Calu3 (cell line): ENCODE results near the gene UBXN1. TPM values are rescaled to one million over a fixed set of nuclear protein-coding genes. Genes with fewer than 3 reads are reported as not detected.

Experiments
- BruUV-seq: library from RNA; stranded (reverse); fragments of 400-500 nt; replicated peaks from 2 replicates; lab custom pipeline; 2021; lab: Mats Ljungman, UMichigan
- CTCF ChIA-PET: fragments of 300-600 bp; sonication (Branson Sonifier 250); formaldehyde crosslinking; loops from one replicate; lab custom pipeline; 2022; ENCODE audit warnings: antibody characterized with exemption; lab: Charles Lee
- DNase-seq: peaks from one replicate; pipeline ENCODE4 v3.0.0; 2022
- H3K27ac Mint-ChIP-seq: one replicate; pipeline ENCODE4 v1.8.0; 2022; ENCODE audit warnings: mixed read lengths; ENCODE audit not compliant: unreplicated experiment
- H3K27me3 Mint-ChIP-seq: one replicate; pipeline ENCODE4 v1.8.0; 2022; ENCODE audit warnings: mixed read lengths; ENCODE audit not compliant: unreplicated experiment
- H3K36me3 Mint-ChIP-seq: one replicate; pipeline ENCODE4 v1.8.0; 2022; ENCODE audit warnings: mild to moderate bottlenecking, moderate library complexity, mixed read lengths; ENCODE audit not compliant: insufficient read depth, unreplicated experiment
- H3K4me1 Mint-ChIP-seq: one replicate; pipeline ENCODE4 v1.8.0; 2022; ENCODE audit warnings: mild to moderate bottlenecking, low read depth, mixed read lengths; ENCODE audit not compliant: unreplicated experiment
- H3K4me3 Mint-ChIP-seq: one replicate; pipeline ENCODE4 v1.8.0; 2022; ENCODE audit warnings: mild to moderate bottlenecking, low read depth, moderate library complexity, mixed read lengths; ENCODE audit not compliant: unreplicated experiment
- H3K9me3 Mint-ChIP-seq: one replicate; pipeline ENCODE4 v1.8.0; 2022; ENCODE audit warnings: low read depth, mixed read lengths; ENCODE audit not compliant: unreplicated experiment
- intact Hi-C: fragments of 100-400 bp; cut with micrococcal nuclease; formaldehyde crosslinking; loops from one replicate; pipeline ENCODE4 v1.10.0; 2022; ENCODE audit not compliant: unreplicated experiment
- total RNA-seq: library from RNA; stranded (reverse); gene quantifications from 2 replicates; pipeline ENCODE4 v1.2.3, GENCODE V29; 2022
- TF ChIP-seq, protein P1 (sequence below): fragments of 200-600 bp; IDR thresholded peaks from one replicate; pipeline ENCODE4 v1.8.0; 2022; ENCODE audit warnings: antibody characterized with exemption; ENCODE audit not compliant: unreplicated experiment

Gene UBXN1
- total RNA-seq, 1 experiment from 2014 or later: 91.9 TPM

DNA sequence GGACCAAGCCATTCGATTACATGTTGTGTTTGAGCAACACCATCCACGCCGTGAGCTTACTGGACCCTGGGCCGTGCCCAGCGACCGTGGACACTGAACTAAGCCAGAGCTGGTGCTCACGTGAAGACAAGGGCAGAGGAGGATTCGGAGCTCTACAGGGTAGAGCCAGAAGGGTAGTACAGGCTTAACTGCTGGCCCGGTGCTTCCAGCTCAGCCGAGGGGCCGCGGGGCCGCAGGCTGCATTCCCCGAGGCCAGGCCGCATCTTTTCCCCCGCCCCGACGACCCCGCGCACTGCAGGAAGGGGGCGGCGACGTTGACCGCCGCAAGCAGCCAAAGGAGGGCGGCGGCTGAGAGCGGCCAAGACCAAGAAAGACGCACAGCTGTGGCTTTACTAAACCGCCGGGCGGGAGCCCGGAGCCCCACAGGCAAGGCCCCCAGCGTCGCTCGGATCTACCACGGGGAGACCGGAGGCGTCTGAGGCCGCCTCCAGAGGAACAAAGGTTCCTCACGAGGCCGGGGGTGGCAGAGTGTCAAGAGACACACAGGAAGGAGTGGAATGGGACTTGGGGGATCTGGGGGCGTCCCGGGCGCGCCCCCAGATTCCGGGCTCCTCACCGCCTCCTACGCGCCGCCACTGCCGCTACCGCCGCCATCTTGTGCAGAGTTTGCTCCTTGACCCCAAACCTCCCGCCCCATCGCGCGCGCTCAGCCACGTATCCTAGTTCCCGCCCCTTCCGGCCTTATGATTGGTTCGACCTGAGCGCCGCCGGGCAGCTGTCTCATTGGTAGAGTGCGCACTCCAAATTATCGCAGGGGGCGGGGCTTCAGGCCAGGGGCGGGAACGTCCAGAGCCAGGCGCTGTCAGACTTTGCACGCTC is 32.7 kb downstream of the UBXN1 start, which contains the start of gene GANAB:
GANAB (minus strand) TSS at position 668 of the 879 bp plus-strand sequence; CDS start at position 654, 14 bp downstream.
- Mint-ChIP-seq H3K4me3 (peak within 1 kb of the TSS; percentile 93), H3K27ac (peak within 1 kb of the TSS; percentile 91), H3K4me1 (no peaks in the 10 kb centered on the region), H3K27me3 (no peaks in the 10 kb centered on the region), H3K36me3 (peaks cover 51% of the 10 kb centered on the region), H3K9me3 (no peaks in the 10 kb centered on the region)
- intact Hi-C loops: loop anchor here (1.0 kb wide), 1 partner anchor 10 kb away; no protein-coding TSS in a partner anchor
- TF ChIP-seq, protein P1, sequence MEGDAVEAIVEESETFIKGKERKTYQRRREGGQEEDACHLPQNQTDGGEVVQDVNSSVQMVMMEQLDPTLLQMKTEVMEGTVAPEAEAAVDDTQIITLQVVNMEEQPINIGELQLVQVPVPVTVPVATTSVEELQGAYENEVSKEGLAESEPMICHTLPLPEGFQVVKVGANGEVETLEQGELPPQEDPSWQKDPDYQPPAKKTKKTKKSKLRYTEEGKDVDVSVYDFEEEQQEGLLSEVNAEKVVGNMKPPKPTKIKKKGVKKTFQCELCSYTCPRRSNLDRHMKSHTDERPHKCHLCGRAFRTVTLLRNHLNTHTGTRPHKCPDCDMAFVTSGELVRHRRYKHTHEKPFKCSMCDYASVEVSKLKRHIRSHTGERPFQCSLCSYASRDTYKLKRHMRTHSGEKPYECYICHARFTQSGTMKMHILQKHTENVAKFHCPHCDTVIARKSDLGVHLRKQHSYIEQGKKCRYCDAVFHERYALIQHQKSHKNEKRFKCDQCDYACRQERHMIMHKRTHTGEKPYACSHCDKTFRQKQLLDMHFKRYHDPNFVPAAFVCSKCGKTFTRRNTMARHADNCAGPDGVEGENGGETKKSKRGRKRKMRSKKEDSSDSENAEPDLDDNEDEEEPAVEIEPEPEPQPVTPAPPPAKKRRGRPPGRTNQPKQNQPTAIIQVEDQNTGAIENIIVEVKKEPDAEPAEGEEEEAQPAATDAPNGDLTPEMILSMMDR: no peak
- peak; percentile 98 for DNase-seq
- CTCF ChIA-PET: interaction anchor here (0.6 to 1.1 kb wide), 6 partner anchors 24 to 392 kb away, joined by 3 to 6 read pairs (median 4); partner anchors contain the start of genes B3GAT3 and TUT1
- BruUV-seq: TSS peak; percentile 31

GRCh38 chr11:62645671-62645945 is 33.3 kb downstream of the UBXN1 start:
- H3K27me3 Mint-ChIP-seq: no peaks in the 10 kb centered on the region
- H3K36me3 Mint-ChIP-seq: peaks cover 55% of the 10 kb centered on the region
- H3K9me3 Mint-ChIP-seq: no peaks in the 10 kb centered on the region
- H3K27ac Mint-ChIP-seq: peak overlapping the region; percentile 91
- intact Hi-C loops: no loop called here
- no TSS peak for BruUV-seq
- TF ChIP-seq, protein P1: no peak
- no peaks in the 10 kb centered on the region for H3K4me1 Mint-ChIP-seq
- CTCF ChIA-PET: interaction anchor here (0.9 to 1.1 kb wide), 3 partner anchors 24 to 54 kb away, joined by 3 to 4 read pairs (median 3); partner anchors contain the start of genes B3GAT3 and TUT1
- DNase-seq: no peak
- peak overlapping the region; percentile 93 for H3K4me3 Mint-ChIP-seq

GRCh38 chr11:62644220-62644619 is 34.7 kb downstream of the UBXN1 start:
- H3K27ac Mint-ChIP-seq: no peak overlapping the region

DNA sequence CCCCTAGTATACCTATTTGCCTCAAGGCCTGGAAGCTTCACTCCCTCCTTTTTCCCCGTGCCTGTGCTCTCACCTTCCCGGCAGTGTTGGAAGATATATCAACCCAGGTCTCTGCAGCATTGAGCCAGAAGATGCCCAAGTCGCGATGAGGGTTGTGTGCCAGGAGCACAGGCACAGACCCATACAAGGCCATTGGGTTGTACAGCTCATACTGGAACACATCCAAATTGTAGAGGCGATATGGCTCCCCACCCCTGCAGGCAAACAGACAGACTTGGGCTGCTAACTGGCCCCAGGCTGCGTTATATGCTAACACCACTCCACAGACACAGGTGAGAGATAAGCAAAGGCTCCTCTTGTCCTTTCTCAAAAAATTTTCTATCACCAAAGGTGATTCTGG is 46.4 kb downstream of the UBXN1 start:
- Mint-ChIP-seq H3K4me3 (no peak overlapping the region), H3K9me3 (no peaks in the 10 kb centered on the region), H3K4me1 (no peaks in the 10 kb centered on the region), H3K36me3 (peaks cover 85% of the 10 kb centered on the region), H3K27ac (no peak overlapping the region), H3K27me3 (no peaks in the 10 kb centered on the region)
- no peak for DNase-seq
- BruUV-seq: no TSS peak
- TF ChIP-seq, protein P1: no peak
- CTCF ChIA-PET: no interaction called here
- intact Hi-C loops: no loop called here

More at GRCh38 chr11:62644220-62644619, 34.7 kb downstream of the UBXN1 start:
- DNase-seq: no peak
- peak overlapping the region; percentile 93 for H3K4me3 Mint-ChIP-seq
- CTCF ChIA-PET: no interaction called here
- TF ChIP-seq, protein P1: no peak
- H3K27me3 Mint-ChIP-seq: no peaks in the 10 kb centered on the region
- intact Hi-C loops: no loop called here
- BruUV-seq: no TSS peak
- no peaks in the 10 kb centered on the region for H3K9me3 Mint-ChIP-seq
- H3K36me3 Mint-ChIP-seq: peaks cover 68% of the 10 kb centered on the region
- no peaks in the 10 kb centered on the region for H3K4me1 Mint-ChIP-seq
